NCI-H2107 treated with DMSO at 0.1 percent for 48 hours (cell line): ENCODE measurements around the gene SLC22A7.
"Not testable (repeated sequence)": the region's sequence is repeated elsewhere in the genome, so short reads cannot be mapped to it uniquely, and the experiment has no call there.

Source experiments
- DNase-seq: peaks from one replicate; lab custom pipeline; 2025; ENCODE audit not compliant: unreplicated experiment; lab: John Stamatoyannopoulos, UW

SLC22A7 gene

DNA sequence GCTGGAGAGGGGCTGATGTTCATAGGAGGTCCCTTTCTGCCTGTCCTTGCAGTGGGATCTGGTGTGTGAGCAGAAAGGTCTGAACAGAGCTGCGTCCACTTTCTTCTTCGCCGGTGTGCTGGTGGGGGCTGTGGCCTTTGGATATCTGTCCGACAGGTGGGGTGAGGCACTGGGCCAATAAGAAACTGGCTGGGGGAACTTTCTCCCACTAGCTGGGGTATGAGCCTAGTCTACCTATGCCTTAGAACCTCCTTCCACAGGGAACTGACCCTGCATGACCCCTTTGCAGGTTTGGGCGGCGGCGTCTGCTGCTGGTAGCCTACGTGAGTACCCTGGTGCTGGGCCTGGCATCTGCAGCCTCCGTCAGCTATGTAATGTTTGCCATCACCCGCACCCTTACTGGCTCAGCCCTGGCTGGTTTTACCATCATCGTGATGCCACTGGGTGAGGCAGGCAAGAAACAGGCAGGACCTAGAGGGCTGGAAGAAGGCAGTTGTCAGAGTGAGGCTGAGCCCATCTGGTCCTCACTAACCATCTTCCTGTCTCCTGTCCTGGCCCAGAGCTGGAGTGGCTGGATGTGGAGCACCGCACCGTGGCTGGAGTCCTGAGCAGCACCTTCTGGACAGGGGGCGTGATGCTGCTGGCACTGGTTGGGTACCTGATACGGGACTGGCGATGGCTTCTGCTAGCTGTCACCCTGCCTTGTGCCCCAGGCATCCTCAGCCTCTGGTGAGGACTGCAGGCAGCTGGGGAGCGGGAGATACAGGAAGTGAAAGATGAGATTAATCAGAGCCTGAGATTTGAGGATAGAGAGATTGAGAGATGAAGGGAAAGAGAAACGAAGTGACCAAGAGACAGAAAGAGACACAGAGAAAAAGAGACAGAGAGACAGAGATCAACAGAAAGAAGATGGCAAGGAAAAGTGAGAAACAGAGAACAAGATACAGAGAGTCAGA is 1.6 kb downstream of the SLC22A7 start:
- no peak for DNase-seq

DNA sequence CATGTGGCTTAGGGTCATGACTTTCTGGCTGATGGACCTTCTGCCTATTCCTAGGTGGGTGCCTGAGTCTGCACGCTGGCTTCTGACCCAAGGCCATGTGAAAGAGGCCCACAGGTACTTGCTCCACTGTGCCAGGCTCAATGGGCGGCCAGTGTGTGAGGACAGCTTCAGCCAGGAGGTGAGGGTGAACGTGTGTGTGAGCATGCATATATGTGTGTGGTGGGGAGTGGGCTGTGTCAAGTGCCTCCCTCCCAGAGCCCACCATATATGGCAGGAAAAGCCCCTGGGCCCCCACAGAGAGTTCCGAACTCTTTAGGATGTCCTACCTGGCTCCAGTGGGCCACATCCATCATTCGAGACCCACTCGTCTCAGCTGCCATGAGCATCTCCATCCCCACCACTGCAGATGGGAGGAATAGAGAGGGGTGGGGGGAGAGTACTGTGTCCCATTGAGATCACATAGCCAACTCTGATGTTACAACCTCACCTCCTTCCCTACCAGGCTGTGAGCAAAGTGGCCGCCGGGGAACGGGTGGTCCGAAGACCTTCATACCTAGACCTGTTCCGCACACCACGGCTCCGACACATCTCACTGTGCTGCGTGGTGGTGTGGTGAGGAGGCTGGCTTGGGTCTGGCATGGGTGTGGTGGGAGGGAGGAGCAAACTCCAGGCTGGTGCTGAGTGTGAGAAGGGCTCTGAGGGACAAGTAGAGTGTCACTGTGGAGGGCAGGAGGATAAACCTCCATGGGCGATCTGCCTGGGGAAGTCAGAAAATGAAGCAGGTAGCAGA is 3.2 kb downstream of the SLC22A7 start:
- no peak for DNase-seq

DNA sequence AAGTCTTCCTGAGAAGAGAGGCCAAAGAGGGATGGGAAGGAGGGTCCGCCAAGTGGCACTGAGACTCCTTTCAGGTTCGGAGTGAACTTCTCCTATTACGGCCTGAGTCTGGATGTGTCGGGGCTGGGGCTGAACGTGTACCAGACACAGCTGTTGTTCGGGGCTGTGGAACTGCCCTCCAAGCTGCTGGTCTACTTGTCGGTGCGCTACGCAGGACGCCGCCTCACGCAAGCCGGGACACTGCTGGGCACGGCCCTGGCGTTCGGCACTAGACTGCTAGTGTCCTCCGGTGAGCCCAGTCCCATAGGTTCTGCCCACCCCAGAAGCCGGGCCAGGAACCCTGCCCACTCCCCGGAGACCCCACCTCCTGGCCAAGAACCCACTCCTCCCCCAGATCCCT is 4.1 kb downstream of the SLC22A7 start:
- DNase-seq: no peak

GRCh38 chr6:43303006-43303405 is 4.9 kb downstream of the SLC22A7 start:
- not testable (repeated sequence) for DNase-seq

DNA sequence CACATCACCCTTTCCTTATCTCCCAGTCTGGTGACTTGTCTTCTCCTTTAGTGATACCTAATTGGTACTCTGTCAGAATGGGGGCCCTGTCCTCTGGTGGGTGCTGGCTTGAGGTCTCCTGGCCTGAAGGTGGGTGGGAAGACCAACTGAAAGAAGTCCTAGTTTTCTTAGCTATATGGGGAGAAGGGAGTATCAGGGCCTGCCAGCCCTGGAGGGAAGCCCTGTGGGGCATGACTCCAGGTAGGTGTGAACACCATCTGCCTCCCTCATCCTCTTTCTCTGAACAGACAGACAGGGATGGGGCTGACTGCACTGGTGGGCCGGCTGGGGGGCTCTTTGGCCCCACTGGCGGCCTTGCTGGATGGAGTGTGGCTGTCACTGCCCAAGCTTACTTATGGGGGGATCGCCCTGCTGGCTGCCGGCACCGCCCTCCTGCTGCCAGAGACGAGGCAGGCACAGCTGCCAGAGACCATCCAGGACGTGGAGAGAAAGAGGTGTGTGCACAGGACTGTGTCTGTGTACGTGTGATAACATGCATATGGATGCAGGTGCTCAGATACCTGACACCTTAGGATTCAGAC is 5.8 kb downstream of the SLC22A7 start:
- DNase-seq: no peak

- no peak for DNase-seq
Observed at GRCh38 chr6:43304361-43304760, 6.3 kb downstream of the SLC22A7 start.

DNA sequence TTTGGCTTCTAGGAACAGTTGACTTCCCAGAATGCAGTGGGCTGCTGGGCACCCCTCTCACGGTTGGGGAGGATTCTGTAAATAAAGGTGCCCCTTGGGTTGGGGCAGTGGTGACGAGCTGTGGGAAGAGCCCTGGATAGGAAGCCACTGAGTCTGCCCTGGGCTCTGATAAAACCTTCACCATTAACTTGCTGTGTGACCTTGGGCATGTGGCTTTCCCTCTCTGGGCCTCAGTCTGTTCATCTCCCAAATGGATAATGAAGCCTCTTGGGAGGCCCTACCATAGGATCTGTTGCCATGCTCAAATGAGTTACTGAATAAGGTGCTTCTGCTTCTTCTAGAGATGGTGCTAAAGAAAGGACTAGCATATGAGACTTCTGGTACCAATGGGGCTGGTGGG is 6.8 kb downstream of the SLC22A7 start:
- DNase-seq: no peak

GRCh38 chr6:43306086-43306485 is 8.0 kb downstream of the SLC22A7 start:
- no peak for DNase-seq

DNA sequence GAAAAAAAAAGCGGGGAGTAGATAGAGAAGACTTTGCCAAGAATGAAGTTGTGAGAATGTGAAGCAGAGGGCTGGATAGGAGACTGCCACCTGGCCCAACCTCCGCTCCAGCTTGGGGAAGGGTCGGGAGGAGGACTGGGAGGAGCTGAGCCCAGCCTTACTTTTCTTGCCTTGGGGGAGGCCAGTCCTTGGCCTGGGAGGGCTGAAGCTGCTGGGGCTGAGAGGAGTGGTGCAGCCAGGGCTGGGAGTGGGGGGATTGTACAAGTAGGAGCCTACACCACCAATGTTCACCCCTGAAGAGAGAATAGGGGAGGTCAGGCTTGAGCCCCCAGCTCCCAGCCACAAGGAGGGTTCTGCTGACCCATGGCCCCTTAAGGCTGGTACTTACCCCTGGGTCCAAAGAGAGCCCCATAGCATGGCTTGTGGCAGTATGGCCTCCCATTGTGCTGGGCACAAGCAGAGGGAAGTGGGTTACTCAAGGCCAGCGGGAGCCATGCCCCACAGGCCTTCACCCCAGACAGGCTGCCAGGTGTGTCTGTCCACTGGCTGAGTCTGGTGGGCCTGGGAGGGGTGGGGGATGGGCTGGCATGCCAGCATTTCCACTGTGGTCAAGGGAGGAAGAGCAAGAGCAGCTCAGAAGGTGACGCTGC is 9.5 kb downstream of the SLC22A7 start:
- DNase-seq: no peak

DNA sequence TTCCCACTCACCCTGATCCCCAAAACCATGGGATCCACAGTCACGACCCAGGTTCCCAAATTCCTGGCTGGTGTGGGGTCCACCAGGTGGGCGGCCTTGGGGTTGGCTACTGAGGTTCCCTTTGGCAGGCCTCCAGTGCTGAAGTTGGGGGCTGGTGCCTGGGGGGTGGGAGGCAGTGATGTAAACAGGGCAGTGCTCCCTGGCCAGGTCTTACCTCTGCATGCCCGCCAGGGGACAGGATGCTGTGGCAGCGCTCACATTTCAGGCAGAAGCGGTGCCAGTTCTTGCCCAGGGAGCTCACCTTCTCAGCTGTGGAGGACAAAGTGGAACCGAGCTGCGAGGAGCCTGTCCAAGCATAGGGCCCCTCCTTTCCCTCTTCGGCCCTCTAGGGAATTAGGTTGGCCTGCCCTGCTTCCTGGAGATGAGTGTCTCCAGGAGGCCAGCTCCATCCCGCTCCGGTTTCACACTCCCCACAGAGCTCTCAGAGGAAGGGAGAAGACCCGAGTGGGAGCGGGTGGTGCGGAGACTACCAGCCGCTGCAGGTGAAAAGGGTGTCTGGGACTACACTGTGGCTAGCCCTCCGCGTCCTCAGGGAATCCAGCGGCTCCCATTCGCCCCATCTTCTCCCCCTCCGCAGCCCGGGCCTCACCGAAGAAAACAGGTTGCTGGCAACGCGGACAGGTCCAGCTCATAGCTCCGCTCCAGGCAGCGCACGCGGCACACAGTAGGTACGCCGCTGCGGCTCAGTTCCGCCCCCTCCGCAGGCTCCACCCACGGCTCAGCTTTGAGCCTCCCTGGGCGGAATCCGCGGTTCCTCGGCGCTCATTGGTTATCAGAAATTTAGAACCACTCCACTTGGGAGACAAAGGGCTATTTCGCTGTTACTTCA is 10.3 kb downstream of the SLC22A7 start, which contains the start of gene CRIP3:
TSS of gene CRIP3 (minus strand) at position 726 of the 889 bp plus-strand sequence. CDS start at position 692, 34 bp downstream.
- DNase-seq: peak; percentile 58

- DNase-seq: no peak
Observed at GRCh38 chr6:43308990-43309477, 11.0 kb downstream of the SLC22A7 start.

DNA sequence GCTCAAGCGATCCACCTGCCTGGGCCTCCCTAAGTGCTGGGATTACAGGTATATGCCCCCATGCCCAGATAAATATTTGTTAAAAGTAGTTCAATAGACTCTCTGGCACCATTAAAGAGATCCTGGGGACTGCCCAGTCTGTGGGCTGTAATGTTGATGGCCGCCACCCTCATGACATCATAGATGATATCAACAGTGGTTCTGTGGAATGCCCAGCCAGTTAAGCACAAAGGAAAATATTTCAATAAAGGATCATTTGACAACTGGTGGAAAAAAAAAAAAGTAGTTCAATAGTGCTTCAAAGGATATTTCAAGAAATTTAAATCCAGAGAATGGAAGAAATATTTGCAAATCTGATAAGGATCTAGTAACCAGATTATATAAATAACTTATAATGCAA is 12.1 kb downstream of the SLC22A7 start:
- no peak for DNase-seq

DNA sequence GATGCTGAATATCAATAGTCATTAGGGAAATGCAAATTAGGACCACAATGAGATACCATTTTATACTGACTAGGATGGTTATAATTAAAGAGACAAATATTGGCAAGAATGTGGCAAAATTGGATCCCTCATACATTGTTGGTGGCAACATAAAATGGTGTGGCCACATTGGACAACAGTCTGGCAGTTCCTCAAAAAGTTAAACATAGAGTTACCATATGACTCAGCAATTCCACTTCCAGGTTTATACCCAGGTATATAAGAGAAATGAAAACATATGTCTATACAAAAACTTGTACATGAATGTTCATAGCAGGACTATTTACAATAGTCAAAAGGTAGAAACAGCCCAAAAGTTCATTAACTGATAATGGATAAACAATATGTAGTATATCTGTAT is 12.6 kb downstream of the SLC22A7 start:
- DNase-seq: no peak

DNA sequence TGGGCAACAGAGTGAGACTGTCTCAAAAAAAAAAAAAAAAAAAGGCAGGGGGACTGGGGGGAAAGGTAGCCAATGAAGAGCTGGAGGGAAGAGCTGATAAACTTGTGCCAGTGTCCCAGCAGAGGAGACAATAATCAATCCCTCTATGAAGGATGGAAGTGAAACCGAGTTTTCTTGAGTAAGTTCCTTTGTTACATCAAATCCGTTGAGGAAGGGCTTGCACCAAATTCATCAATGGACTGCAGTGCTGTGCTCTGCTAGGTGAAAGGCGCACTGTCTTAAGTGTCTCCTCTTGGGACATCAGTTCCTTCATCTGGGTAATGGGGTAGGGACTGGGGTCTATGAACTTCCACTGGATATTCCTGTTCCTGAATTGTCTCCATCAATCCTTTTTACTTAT is 13.6 kb downstream of the SLC22A7 start:
- no peak for DNase-seq

- no peak for DNase-seq
Observed at GRCh38 chr6:43313813-43314212, 15.8 kb downstream of the SLC22A7 start.

DNA sequence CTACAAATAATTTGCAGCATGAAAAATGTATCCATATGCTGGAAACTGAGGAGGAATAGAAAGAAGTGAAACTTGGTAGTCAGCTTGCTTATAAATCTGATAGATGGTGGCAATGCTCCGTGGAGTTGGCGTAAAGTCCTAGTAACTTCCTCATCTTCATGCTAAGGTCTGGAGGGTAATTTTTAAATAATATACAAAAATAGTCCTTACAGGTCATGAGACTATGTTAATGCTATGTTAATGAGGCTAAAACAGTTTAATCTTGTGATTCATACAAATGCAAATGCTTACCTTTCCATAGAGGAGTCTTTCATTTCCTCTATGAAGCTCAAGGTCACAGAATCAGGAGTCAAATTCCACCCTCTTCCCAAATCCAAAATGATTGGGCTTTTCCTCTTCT is 20.0 kb downstream of the SLC22A7 start:
- no peak for DNase-seq

GRCh38 chr6:43325876-43326275 is 27.8 kb downstream of the SLC22A7 start:
- no peak for DNase-seq

DNA sequence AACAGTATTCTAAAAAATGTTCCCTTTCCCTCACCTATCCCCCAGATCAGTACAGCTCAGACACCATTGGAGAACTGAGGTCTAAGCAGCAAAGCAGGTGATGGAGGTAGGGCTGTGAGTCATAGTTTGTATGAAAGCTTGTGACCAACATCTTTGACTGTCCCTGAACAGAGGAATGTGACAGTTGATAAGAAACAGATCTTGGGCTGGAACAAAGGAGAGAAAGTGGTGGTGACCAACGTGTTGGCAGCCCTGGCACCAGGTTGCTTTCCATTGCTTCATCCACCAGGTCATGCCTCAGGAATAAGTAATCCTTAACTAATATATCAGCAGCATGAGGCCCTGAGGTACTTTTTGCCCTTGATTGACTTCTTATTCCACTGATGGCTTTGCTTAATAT is 30.5 kb downstream of the SLC22A7 start:
- DNase-seq: no peak

- no peak for DNase-seq
Observed at GRCh38 chr6:43331470-43331869, 33.4 kb downstream of the SLC22A7 start.

GRCh38 chr6:43331891-43332290 is 33.8 kb downstream of the SLC22A7 start:
- no peak for DNase-seq
